Measurements from ENCODE around the gene RNF208. TPM values are rescaled to one million over a fixed set of nuclear protein-coding genes. Genes with fewer than 3 reads are reported as not detected.

Gene RNF208
- total and polyA plus RNA-seq, 2 of the 4 experiments (the other 2 are of a cell fraction), result 1.2 TPM; not detected in 1

DNA sequence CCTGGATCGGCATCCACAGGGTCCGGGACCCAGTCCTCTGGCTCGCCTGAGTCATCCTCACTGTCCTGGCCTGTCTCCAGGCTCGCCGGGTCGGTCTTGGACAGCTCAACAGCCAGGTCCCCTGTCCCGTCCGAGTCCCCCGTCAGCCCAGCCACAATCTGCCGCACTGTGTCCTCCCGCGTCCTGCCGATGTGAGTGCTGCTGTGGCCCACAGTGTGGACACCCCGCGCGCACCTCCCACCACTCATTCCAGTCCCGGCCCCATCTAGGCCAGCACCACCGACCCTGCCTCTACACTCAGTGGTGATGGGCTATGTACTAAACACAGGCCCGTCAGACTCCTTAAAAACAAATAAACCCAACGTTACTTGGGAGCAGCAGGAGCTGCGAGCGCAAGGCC, 40.4 kb downstream of the RNF208 start:
- TF ChIP-seq, protein P1, sequence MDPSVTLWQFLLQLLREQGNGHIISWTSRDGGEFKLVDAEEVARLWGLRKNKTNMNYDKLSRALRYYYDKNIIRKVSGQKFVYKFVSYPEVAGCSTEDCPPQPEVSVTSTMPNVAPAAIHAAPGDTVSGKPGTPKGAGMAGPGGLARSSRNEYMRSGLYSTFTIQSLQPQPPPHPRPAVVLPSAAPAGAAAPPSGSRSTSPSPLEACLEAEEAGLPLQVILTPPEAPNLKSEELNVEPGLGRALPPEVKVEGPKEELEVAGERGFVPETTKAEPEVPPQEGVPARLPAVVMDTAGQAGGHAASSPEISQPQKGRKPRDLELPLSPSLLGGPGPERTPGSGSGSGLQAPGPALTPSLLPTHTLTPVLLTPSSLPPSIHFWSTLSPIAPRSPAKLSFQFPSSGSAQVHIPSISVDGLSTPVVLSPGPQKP (IDR thresholded peaks at IDR 0.05; ENCODE audit: borderline replicate concordance, low read depth, low read length), result no peak
- no peak for TF ChIP-seq POLR2A (IDR thresholded peaks at IDR 0.05; ENCODE audit: low read depth, low read length)
- WGBS, 2 experiments (ENCODE audit: extremely low coverage in 2 of 2, insufficient read length in 1 of 2), result 85% methylated on average over 12 of the region's 22 CpGs; no CpG with 5 or more reads in 1 of the 2 experiments
- no peaks in the 10 kb centered on the region; the same call in none of the 2 replicates for H3K4me1 ChIP-seq (ENCODE audit: control insufficient read depth, insufficient read depth, low read length)
- peaks cover 0 to 12% of the 10 kb centered on the region in 2 experiments; a peak in 3 of 4 replicates for H3K79me1 ChIP-seq (ENCODE audit: low read depth in 1 of 2, low read length in 2 of 2)
- in situ Hi-C loops (cut with MboI; ENCODE audit: low sequenced_read_pairs) (no loop called here), intact Hi-C loops (cut with micrococcal nuclease) (no loop called here), dilution Hi-C loops (cut with HindIII; ENCODE audit: low sequenced_read_pairs, unreplicated experiment) (no loop called here)
- H2BK5ac ChIP-seq (ENCODE audit: low read depth, low read length, poor library complexity, severe bottlenecking), result no peak overlapping the region
- POLR2A ChIA-PET (ENCODE audit: unreplicated experiment), result no interaction called here
- H2AK9ac ChIP-seq (replicated peaks; ENCODE audit: low read depth, low read length, poor library complexity), result no peak overlapping the region
- H3K18ac ChIP-seq (ENCODE audit: low read depth, low read length), result no peak overlapping the region
- no peak for DNase-seq
- no peak overlapping the region for H2BK20ac ChIP-seq (ENCODE audit: low read depth, low read length)
- H3K23ac ChIP-seq (ENCODE audit: low read depth, low read length), result no peak overlapping the region
- no peak overlapping the region for H2BK15ac ChIP-seq (ENCODE audit: low read depth, low read length)
- H3K4ac ChIP-seq (ENCODE audit: low read depth, low read length), result no peak overlapping the region
- no peak overlapping the region for H2AK5ac ChIP-seq (ENCODE audit: low read depth, low read length)
- H3K9me1 ChIP-seq (ENCODE audit: insufficient read depth, low read length), result 0 out of 2 replicates have a peak, but pooled peaks cover 2% of the 10 kb centered on the region
- H4K8ac ChIP-seq (ENCODE audit: low read depth in 2 of 2, low read length in 2 of 2), result no peak overlapping the region
- H2BK120ac ChIP-seq (ENCODE audit: low read depth, low read length), result no peak overlapping the region
- no peak overlapping the region for H3K56ac ChIP-seq (ENCODE audit: extremely low read depth, insufficient read depth, low read length)
- H3K36me3 ChIP-seq (ENCODE audit: control insufficient read depth, insufficient read depth, low read length), result peaks cover 76% of the 10 kb centered on the region
- H2AFZ ChIP-seq (replicated peaks; ENCODE audit: low read length, poor library complexity), result no peak overlapping the region
- H4K91ac ChIP-seq (ENCODE audit: insufficient read depth, low read depth, low read length), result no peak overlapping the region
- H3K9ac ChIP-seq (ENCODE audit: low read depth, low read length), result no peak overlapping the region
- peaks cover under 1% of the 10 kb centered on the region; the same call in 1 of the 2 replicates for H4K20me1 ChIP-seq (ENCODE audit: insufficient read depth, low read length)
- BruUV-seq (replicated peaks), result no TSS peak
- no peak for ATAC-seq (ENCODE audit: low read depth)
- no peaks in the 10 kb centered on the region for H3K27me3 ChIP-seq (ENCODE audit: control insufficient read depth, insufficient read depth, low read length)
- no peak overlapping the region for H3K4me2 ChIP-seq (ENCODE audit: low read depth, low read length)
- H3K4me3 ChIP-seq (ENCODE audit: insufficient read depth, low read depth, low read length), result no peak overlapping the region
- no peak overlapping the region for H3K27ac ChIP-seq (ENCODE audit: insufficient read depth, low read length)
- CTCF ChIA-PET, result no interaction called here
- H3K9me3 ChIP-seq (ENCODE audit: control insufficient read depth, insufficient read depth, low read length), result no peaks in the 10 kb centered on the region
- H4K5ac ChIP-seq (ENCODE audit: low read depth, low read length), result no peak overlapping the region
- H3K14ac ChIP-seq (replicated peaks; ENCODE audit: low read depth, low read length), result no peak overlapping the region
